ENCODE results near the gene ZNF789. TPM values are rescaled to one million over a fixed set of nuclear protein-coding genes. Genes with fewer than 3 reads are reported as not detected.
A peak's percentile ranks its signal among the peaks of the same experiment; 100 is the strongest.
"Not testable (repeated sequence)": the region's sequence is repeated elsewhere in the genome, so short reads cannot be mapped to it uniquely, and the experiment has no call there.

Gene ZNF789
- total RNA-seq, 1 donor from 2014 or later, result 11.4 TPM

DNA sequence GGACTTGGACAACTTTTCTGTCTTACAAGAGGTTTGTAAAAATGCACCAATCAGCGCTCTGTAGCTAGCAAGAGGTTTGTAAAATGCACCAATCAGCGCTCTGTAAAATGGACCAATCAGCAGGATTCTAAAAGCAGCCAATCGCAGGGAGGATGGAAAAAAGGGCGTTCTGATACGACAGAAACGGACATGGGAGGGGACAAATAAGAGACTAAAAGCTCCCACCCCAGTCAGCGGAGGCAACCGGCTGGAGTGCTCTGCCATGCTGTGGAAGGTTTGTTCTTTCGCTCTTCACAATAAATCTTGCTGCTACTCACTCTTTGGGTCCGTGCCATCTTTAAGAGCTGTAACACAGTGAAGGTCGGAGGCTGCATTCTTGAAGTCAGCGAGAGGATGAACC, 28.5 kb downstream of the ZNF789 start:
- not testable (repeated sequence) for DNase-seq (ENCODE audit: extremely low read depth, low read depth, low spot score)

DNA sequence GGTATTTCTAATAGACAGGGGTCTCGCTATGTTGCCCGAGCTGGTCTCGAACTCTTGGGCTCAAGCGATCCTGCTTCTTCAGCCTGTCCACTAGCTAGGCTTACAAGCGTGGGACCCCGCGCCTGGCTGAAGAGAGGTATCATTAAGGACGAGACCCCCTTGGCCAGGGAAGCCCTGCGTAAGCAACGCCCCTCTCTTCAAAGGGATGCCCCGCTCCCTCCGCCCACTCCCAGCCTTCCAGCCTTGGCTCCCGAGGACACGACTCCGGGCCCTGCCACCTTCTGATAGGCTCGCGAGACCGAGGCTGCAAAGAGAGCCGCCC, 31.6 kb downstream of the ZNF789 start:
- no peak for DNase-seq (ENCODE audit: extremely low read depth, low read depth, low spot score)

GRCh38 chr7:99504603-99505323, 32.1 kb downstream of the ZNF789 start, which contains the start of gene ZKSCAN5:
Gene ZKSCAN5 (plus strand): TSS chr7:99504662. CDS start chr7:99506045, 1,383 bp downstream.
- peak; percentile 75 for DNase-seq (ENCODE audit: extremely low read depth, low read depth, low spot score)

DNA sequence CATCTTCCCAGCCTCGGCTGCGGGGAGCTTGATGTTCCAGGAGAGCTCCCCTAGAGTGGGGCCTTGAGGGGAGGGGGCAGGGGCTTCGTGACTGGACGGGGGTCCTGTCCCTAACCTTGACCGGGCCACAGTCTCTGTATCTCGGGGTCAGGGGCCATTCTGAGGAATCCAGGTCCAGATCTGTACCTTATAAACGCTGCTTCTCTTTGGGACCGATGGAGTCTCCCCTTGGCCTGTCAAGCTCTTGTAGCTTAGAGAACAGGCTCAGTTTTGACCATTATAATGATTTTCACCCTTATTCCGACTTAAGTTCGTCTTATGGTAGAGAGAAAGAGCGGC, 32.6 kb downstream of the ZNF789 start:
- no peak for DNase-seq (ENCODE audit: extremely low read depth, low read depth, low spot score)

- DNase-seq (ENCODE audit: extremely low read depth, low read depth, low spot score), result no peak
Measured at GRCh38 chr7:99514050-99514449, 41.4 kb downstream of the ZNF789 start.

- no peak for DNase-seq (ENCODE audit: extremely low read depth, low read depth, low spot score)
Measured at GRCh38 chr7:99521399-99521798, 48.7 kb downstream of the ZNF789 start.

DNA sequence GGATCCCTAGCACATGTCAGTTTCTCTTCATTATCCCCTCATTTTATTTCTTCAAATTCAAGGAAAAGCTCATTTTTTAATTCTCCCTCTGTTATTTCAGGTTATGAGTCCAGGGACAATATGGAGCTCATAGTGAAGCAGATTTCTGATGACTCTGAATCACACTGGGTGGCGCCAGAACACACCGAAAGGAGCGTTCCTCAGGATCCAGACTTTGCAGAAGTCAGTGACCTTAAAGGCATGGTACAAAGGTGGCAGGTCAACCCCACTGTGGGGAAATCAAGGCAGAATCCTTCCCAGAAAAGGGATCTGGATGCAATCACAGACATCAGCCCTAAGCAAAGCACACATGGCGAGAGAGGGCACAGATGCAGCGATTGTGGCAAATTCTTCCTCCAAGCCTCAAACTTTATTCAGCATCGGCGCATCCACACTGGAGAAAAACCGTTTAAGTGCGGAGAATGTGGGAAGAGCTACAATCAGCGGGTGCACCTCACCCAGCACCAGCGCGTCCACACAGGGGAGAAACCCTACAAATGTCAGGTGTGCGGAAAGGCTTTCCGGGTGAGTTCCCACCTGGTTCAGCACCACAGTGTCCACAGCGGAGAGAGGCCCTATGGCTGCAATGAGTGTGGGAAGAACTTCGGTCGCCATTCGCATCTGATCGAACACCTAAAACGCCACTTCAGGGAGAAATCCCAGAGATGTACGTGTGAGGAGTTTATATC, 53.2 kb downstream of the ZNF789 start:
- DNase-seq (ENCODE audit: extremely low read depth, low read depth, low spot score), result no peak

DNA sequence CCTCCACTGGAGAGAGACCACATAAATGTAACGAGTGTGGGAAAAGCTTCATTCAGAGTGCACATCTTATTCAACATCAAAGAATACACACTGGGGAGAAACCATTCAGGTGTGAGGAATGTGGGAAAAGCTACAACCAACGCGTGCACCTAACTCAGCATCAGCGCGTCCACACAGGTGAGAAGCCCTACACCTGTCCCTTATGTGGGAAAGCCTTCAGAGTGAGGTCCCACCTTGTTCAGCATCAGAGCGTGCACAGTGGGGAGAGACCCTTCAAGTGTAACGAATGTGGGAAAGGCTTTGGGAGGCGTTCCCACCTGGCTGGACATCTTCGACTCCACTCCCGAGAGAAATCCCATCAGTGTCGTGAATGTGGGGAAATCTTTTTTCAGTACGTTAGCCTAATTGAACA, 58.7 kb downstream of the ZNF789 start:
- no peak for DNase-seq (ENCODE audit: extremely low read depth, low read depth, low spot score)

DNA sequence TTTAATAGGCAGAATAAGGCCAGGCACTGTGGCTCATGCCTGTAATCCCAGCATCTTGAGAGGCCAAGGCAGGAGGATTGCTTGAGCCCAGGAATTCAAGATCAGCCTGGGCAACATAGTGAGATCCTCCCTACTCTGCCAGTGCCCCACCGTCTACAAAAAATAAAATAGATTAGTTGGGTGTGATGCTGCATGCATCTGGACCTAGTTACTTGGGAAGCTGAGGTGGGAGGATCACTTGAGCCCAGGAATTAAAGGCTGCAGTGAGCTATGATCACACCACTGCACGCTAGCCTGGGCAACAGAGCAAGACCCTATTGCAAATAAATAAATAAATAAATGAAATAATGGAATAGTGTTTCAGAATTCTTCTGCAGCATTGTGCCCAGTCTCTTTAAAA, 63.0 kb downstream of the ZNF789 start:
- DNase-seq (ENCODE audit: extremely low read depth, low read depth, low spot score), result no peak

Other genes starting within 250 kb of the ZNF789 start
- gene MYH16, start 200.1 kb upstream of the ZNF789 start, total RNA-seq, result 0.12 and 1.3 TPM in 2 replicates
- gene ARPC1A, start 147.0 kb upstream of the ZNF789 start, total RNA-seq, result 160 and 225 TPM in 2 replicates
- 509 and 602 TPM in 2 replicates for gene ARPC1B, start 98.2 kb upstream of the ZNF789 start, total RNA-seq
- 105 and 109 TPM in 2 replicates for gene PDAP1, start 64.3 kb upstream of the ZNF789 start, total RNA-seq
- 82.7 and 94.0 TPM in 2 replicates for gene BUD31, start 63.9 kb upstream of the ZNF789 start, total RNA-seq
- 7.6 and 14.3 TPM in 2 replicates for gene PTCD1, start 34.1 kb upstream of the ZNF789 start, total RNA-seq
- gene CPSF4, start 33.9 kb upstream of the ZNF789 start, total RNA-seq, result 19.0 and 28.9 TPM in 2 replicates
- gene ATP5MF, start 6.7 kb upstream of the ZNF789 start, total RNA-seq, result 876 and 1,855 TPM in 2 replicates
- gene ZNF394, start 27.4 kb downstream of the ZNF789 start, total RNA-seq, result 19.0 and 39.2 TPM in 2 replicates
- 8.8 and 11.7 TPM in 2 replicates for gene ZKSCAN5, start 31.8 kb downstream of the ZNF789 start, total RNA-seq
- 3.2 and 3.8 TPM in 2 replicates for gene FAM200A, start 79.2 kb downstream of the ZNF789 start, total RNA-seq
- gene ZNF655, start 85.8 kb downstream of the ZNF789 start, total RNA-seq, result 11.3 and 12.7 TPM in 2 replicates
- not detected in 2 replicates for gene TMEM225B, start 125.4 kb downstream of the ZNF789 start, total RNA-seq
- 7.1 and 11.3 TPM in 2 replicates for gene ZSCAN25, start 144.1 kb downstream of the ZNF789 start, total RNA-seq
- gene CYP3A5, start 207.1 kb downstream of the ZNF789 start, total RNA-seq, result 0.10 TPM in 1 of 2 replicates, not detected in the other